ENCODE data around the gene PAX6.
A peak's percentile ranks its signal among the peaks of the same experiment; 100 is the strongest.

PAX6 gene

GRCh38 chr11:31799435-31800397 lies 11.4 kb downstream of the PAX6 start:
- DNase-seq, result peak in 2 of 10 donors; percentile 68 to 69
- intact Hi-C loops (cut with DNase I), result no loop called here

- intact Hi-C loops (cut with DNase I), result no loop called here
- peak in 2 of 10 donors; percentile 72 to 80 for DNase-seq
Observed at GRCh38 chr11:31798554-31799434, 12.3 kb downstream of the PAX6 start.

GRCh38 chr11:31798057-31798553 lies 13.0 kb downstream of the PAX6 start:
- no peak for DNase-seq
- intact Hi-C loops (cut with DNase I), result no loop called here

- intact Hi-C loops (cut with DNase I), result no loop called here
- no peak for DNase-seq
Observed at GRCh38 chr11:31797190-31798056, 13.7 kb downstream of the PAX6 start.

GRCh38 chr11:31796499-31797189 lies 14.5 kb downstream of the PAX6 start:
- intact Hi-C loops (cut with DNase I), result no loop called here

GRCh38 chr11:31795706-31796498 lies 15.2 kb downstream of the PAX6 start:
- peak in 1 of 10 donors; percentile 56 for DNase-seq
- intact Hi-C loops (cut with DNase I), result no loop called here

More at GRCh38 chr11:31796499-31797189, 14.5 kb downstream of the PAX6 start:
- DNase-seq, result no peak

GRCh38 chr11:31794548-31794947 lies 16.6 kb downstream of the PAX6 start:
- intact Hi-C loops (cut with DNase I), result no loop called here
- DNase-seq, result no peak

- DNase-seq, result peak in 1 of 10 donors; percentile 64
- intact Hi-C loops (cut with DNase I), result no loop called here
Observed at GRCh38 chr11:31793264-31793663, 17.9 kb downstream of the PAX6 start.

GRCh38 chr11:31792456-31792855 lies 18.7 kb downstream of the PAX6 start:
- no peak for DNase-seq
- intact Hi-C loops (cut with DNase I), result no loop called here

GRCh38 chr11:31792036-31792435 lies 19.1 kb downstream of the PAX6 start:
- intact Hi-C loops (cut with DNase I), result no loop called here
- DNase-seq, result no peak

GRCh38 chr11:31790649-31791048 lies 20.5 kb downstream of the PAX6 start:
- DNase-seq, result peak in 1 of 10 donors; percentile 68
- intact Hi-C loops (cut with DNase I), result no loop called here

- no peak for DNase-seq
- intact Hi-C loops (cut with DNase I), result no loop called here
Observed at GRCh38 chr11:31788085-31788484, 23.0 kb downstream of the PAX6 start.

- DNase-seq, result peak in 5 of 10 donors; percentile 19 to 90 (median 82)
Observed at GRCh38 chr11:31786996-31787685, 24.0 kb downstream of the PAX6 start.

GRCh38 chr11:31784611-31785010 lies 26.5 kb downstream of the PAX6 start:
- intact Hi-C loops (cut with DNase I), result no loop called here
- no peak for DNase-seq

More at GRCh38 chr11:31786996-31787685, 24.0 kb downstream of the PAX6 start:
- intact Hi-C loops (cut with DNase I), result no loop called here

GRCh38 chr11:31783252-31783651 lies 27.9 kb downstream of the PAX6 start:
- DNase-seq, result no peak
- intact Hi-C loops (cut with DNase I), result no loop called here

- intact Hi-C loops (cut with DNase I), result no loop called here
- no peak for DNase-seq
Observed at GRCh38 chr11:31782257-31782656, 28.9 kb downstream of the PAX6 start.

GRCh38 chr11:31780480-31780971 lies 30.6 kb downstream of the PAX6 start:
- intact Hi-C loops (cut with DNase I), result no loop called here
- DNase-seq, result no peak

- intact Hi-C loops (cut with DNase I), result no loop called here
- no peak for DNase-seq
Observed at GRCh38 chr11:31780078-31780477, 31.0 kb downstream of the PAX6 start.
